ENCODE data around the gene PTHLH. TPM values are rescaled to one million over a fixed set of nuclear protein-coding genes. Genes with fewer than 3 reads are reported as not detected.

Gene PTHLH
- total RNA-seq, 1 donor from 2014 or later = not detected

DNA sequence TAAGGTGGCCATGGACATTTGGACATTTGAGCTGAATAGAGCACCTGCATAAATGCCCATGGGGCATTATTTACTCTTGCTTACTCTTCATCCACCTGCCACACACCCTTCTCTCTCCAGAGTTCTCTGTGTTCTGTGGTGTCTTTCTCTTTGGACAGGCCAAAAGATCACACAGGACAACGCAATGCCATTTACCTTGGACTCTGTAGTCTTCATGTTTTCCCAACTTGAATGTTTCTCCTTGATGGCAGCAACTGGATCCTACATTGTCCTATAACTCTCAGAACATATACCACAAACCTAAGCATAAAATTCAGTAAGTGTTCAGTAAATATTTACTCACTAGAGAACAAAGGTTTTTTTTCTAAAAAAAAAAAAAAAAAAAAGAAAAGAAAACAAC, 41.7 kb upstream of the PTHLH start:
- Histone ChIP-seq H3K4me3 (no peak overlapping the region), H3K27ac (no peak overlapping the region), H3K27me3 (no peaks in the 10 kb centered on the region), H3K4me1 (no peaks in the 10 kb centered on the region), H3K9me3 (no peaks in the 10 kb centered on the region), H3K36me3 (no peaks in the 10 kb centered on the region)
- intact Hi-C loops (cut with DNase I) = no loop called here
- TF ChIP-seq, protein P1, sequence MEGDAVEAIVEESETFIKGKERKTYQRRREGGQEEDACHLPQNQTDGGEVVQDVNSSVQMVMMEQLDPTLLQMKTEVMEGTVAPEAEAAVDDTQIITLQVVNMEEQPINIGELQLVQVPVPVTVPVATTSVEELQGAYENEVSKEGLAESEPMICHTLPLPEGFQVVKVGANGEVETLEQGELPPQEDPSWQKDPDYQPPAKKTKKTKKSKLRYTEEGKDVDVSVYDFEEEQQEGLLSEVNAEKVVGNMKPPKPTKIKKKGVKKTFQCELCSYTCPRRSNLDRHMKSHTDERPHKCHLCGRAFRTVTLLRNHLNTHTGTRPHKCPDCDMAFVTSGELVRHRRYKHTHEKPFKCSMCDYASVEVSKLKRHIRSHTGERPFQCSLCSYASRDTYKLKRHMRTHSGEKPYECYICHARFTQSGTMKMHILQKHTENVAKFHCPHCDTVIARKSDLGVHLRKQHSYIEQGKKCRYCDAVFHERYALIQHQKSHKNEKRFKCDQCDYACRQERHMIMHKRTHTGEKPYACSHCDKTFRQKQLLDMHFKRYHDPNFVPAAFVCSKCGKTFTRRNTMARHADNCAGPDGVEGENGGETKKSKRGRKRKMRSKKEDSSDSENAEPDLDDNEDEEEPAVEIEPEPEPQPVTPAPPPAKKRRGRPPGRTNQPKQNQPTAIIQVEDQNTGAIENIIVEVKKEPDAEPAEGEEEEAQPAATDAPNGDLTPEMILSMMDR (IDR thresholded peaks at IDR 0.05) = no peak
- DNase-seq (ENCODE audit: low spot score in 2 of 2) = no peak

- no peaks in the 10 kb centered on the region for H3K4me1 ChIP-seq
- H3K27ac ChIP-seq = no peak overlapping the region
- no peaks in the 10 kb centered on the region for H3K27me3 ChIP-seq
- no peak for DNase-seq (ENCODE audit: low spot score in 2 of 2)
- no peaks in the 10 kb centered on the region for H3K36me3 ChIP-seq
- TF ChIP-seq, protein P1 (IDR thresholded peaks at IDR 0.05) = no peak
- no peaks in the 10 kb centered on the region for H3K9me3 ChIP-seq
- intact Hi-C loops (cut with DNase I) = no loop called here
- no peak overlapping the region for H3K4me3 ChIP-seq
Measured at GRCh38 chr12:28012333-28012918, 39.9 kb upstream of the PTHLH start.

- Histone ChIP-seq H3K4me1 (no peaks in the 10 kb centered on the region), H3K36me3 (no peaks in the 10 kb centered on the region), H3K4me3 (no peak overlapping the region), H3K27ac (no peak overlapping the region), H3K9me3 (no peaks in the 10 kb centered on the region), H3K27me3 (no peaks in the 10 kb centered on the region)
- DNase-seq (ENCODE audit: low spot score in 2 of 2) = no peak
- TF ChIP-seq, protein P1 (IDR thresholded peaks at IDR 0.05) = no peak
- intact Hi-C loops (cut with DNase I) = no loop called here
Measured at GRCh38 chr12:28010036-28010435, 37.5 kb upstream of the PTHLH start.

DNA sequence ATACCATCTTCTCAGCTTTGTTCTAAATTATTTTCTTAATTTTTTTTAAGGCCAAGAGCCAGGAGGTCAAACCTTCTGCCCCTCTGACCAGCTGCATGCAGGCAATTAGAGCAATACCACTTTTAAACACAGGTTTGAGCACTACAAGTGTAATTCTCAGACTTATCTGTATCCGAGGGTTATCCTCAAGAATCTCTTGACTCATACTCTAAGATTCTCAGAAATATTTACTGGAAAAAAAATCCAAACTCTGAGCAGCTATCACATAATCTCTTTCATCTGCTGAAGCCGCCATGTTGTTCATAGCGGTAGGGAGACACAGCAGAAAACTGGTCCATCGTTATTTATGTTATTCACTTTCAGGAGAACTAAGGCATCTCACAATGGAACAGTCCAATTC, 27.4 kb upstream of the PTHLH start:
- H3K4me3 ChIP-seq = no peak overlapping the region
- no peaks in the 10 kb centered on the region for H3K9me3 ChIP-seq
- no peaks in the 10 kb centered on the region for H3K27me3 ChIP-seq
- DNase-seq (ENCODE audit: low spot score in 2 of 2) = no peak
- no peaks in the 10 kb centered on the region for H3K36me3 ChIP-seq
- TF ChIP-seq, protein P1 (IDR thresholded peaks at IDR 0.05) = no peak
- no peak overlapping the region for H3K27ac ChIP-seq
- intact Hi-C loops (cut with DNase I) = no loop called here
- H3K4me1 ChIP-seq = no peaks in the 10 kb centered on the region

GRCh38 chr12:27999521-27999920, 27.0 kb upstream of the PTHLH start:
- Histone ChIP-seq H3K9me3 (no peaks in the 10 kb centered on the region), H3K4me1 (no peaks in the 10 kb centered on the region), H3K27ac (no peak overlapping the region), H3K27me3 (no peaks in the 10 kb centered on the region), H3K36me3 (no peaks in the 10 kb centered on the region), H3K4me3 (no peak overlapping the region)
- DNase-seq (ENCODE audit: low spot score in 2 of 2) = no peak
- TF ChIP-seq, protein P1 (IDR thresholded peaks at IDR 0.05) = no peak
- intact Hi-C loops (cut with DNase I) = no loop called here

GRCh38 chr12:27998658-27999057, 26.1 kb upstream of the PTHLH start:
- Histone ChIP-seq H3K27ac (no peak overlapping the region), H3K36me3 (no peaks in the 10 kb centered on the region), H3K4me3 (no peak overlapping the region), H3K4me1 (no peaks in the 10 kb centered on the region), H3K27me3 (no peaks in the 10 kb centered on the region), H3K9me3 (no peaks in the 10 kb centered on the region)
- TF ChIP-seq, protein P1 (IDR thresholded peaks at IDR 0.05) = no peak
- intact Hi-C loops (cut with DNase I) = no loop called here
- no peak for DNase-seq (ENCODE audit: low spot score in 2 of 2)
